ENCODE data around the gene DUOXA2.
"Not testable (repeated sequence)": the region's sequence is repeated elsewhere in the genome, so short reads cannot be mapped to it uniquely, and the experiment has no call there.

DUOXA2 gene

DNA sequence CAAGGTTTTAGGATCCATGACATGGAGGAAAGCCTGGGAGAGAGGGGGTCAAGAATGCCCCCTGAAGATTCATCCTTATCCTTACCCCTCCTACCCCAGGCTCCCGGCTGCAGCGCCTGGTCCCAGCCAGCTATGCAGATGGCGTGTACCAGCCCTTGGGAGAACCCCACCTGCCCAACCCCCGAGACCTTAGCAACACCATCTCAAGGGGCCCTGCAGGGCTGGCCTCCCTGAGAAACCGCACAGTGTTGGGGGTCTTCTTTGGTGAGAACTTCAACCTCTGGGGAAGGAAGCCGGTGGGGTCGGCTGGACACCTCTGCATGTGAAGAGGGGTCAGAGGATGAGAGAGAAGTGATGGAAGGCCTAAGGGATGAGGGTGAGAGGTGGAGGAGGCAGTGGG lies 19.9 kb downstream of the DUOXA2 start:
- Histone ChIP-seq H4K20me1 (ENCODE audit: insufficient read depth) (no peaks in the 10 kb centered on the region), H3K79me2 (ENCODE audit: insufficient read depth, low read depth) (no peaks in the 10 kb centered on the region), H3K27me3 (ENCODE audit: insufficient read depth, low read depth) (no peaks in the 10 kb centered on the region), H3K27ac (no peak overlapping the region), H3K4me1 (ENCODE audit: low read depth, poor library complexity, severe bottlenecking) (no peaks in the 10 kb centered on the region), H3K9ac (no peak overlapping the region), H3K4me3 (IDR thresholded peaks at IDR 0.05; ENCODE audit: insufficient read depth, low read depth, low read length) (no peak overlapping the region), H2AFZ (ENCODE audit: low read depth) (no peak overlapping the region), H3K36me3 (ENCODE audit: insufficient read depth) (no peaks in the 10 kb centered on the region), H3K4me2 (no peak overlapping the region)
- TF ChIP-seq, protein P1, sequence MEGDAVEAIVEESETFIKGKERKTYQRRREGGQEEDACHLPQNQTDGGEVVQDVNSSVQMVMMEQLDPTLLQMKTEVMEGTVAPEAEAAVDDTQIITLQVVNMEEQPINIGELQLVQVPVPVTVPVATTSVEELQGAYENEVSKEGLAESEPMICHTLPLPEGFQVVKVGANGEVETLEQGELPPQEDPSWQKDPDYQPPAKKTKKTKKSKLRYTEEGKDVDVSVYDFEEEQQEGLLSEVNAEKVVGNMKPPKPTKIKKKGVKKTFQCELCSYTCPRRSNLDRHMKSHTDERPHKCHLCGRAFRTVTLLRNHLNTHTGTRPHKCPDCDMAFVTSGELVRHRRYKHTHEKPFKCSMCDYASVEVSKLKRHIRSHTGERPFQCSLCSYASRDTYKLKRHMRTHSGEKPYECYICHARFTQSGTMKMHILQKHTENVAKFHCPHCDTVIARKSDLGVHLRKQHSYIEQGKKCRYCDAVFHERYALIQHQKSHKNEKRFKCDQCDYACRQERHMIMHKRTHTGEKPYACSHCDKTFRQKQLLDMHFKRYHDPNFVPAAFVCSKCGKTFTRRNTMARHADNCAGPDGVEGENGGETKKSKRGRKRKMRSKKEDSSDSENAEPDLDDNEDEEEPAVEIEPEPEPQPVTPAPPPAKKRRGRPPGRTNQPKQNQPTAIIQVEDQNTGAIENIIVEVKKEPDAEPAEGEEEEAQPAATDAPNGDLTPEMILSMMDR (conservative IDR thresholded peaks at IDR 0.05; ENCODE audit: low read depth, low read length): no peak

DNA sequence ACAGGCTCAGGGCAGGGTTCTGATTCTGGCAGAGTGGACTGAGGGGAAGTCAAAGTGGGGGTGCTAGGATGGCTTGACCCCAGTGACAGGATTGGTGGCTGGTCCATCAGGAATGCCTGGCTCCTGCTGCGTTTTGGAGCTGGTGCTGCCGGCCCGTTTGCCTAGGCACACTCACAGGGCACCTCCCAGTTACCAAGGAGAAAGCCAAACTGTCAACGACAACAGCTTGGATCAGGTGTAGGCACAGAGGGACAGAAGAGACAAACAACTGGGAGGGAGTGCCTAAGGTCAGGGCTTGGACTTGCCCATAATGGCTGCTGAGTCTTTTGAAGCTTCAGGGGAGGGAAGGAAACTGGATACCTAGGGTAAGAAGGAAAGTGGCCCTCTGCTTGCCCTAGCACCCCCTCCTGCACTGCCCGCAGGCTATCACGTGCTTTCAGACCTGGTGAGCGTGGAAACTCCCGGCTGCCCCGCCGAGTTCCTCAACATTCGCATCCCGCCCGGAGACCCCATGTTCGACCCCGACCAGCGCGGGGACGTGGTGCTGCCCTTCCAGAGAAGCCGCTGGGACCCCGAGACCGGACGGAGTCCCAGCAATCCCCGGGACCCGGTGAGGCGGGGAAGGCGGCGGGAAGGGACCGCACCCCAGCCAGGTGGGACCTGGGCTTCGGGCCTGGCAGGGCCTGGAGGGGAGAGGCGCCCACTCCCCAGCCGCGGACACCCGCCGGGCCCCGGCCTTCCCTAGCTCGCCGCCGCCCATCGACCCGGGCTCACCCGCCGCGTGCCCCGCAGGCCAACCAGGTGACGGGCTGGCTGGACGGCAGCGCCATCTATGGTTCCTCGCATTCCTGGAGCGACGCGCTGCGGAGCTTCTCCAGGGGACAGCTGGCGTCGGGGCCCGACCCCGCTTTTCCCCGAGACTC lies 20.8 kb downstream of the DUOXA2 start:
- Histone ChIP-seq H3K9ac (no peak overlapping the region), H3K36me3 (ENCODE audit: insufficient read depth) (no peaks in the 10 kb centered on the region), H3K4me2 (no peak overlapping the region)

DNA sequence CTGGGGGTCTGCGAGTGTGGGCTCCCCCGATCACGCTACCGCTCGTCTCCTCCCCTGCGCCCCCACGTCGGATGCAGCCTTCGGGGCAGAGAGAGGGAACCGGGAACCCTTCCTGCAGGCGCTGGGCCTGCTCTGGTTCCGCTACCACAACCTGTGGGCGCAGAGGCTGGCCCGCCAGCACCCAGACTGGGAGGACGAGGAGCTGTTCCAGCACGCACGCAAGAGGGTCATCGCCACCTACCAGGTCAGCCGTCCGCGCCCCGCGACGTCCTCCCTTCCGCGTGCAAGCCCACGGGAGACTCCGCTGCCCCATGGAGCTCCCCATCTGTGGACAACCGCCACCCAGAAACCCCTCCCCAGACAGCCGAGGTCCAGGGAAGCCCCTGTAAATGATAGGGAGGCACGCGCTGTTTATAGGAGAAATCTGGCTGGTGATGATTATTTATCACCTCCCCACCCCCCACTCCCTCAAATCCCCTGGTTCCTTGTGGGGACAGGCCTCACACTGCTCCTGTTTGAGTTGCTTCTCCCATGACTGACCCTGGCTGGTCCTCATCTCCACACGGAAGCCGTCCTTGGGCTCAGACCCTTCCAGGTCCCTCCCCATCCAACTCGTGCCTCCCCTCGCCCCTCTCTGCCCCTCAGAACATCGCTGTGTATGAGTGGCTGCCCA lies 21.7 kb downstream of the DUOXA2 start:
- H3K4me2 ChIP-seq; H3K27me3 ChIP-seq (ENCODE audit: insufficient read depth, low read depth): not testable (repeated sequence)

More for the DNA sequence above, 20.8 kb downstream of the DUOXA2 start:
- Histone ChIP-seq H4K20me1 (ENCODE audit: insufficient read depth) (no peaks in the 10 kb centered on the region), H3K27ac (no peak overlapping the region), H3K27me3 (ENCODE audit: insufficient read depth, low read depth) (no peaks in the 10 kb centered on the region), H3K79me2 (ENCODE audit: insufficient read depth, low read depth) (no peaks in the 10 kb centered on the region), H3K4me1 (ENCODE audit: low read depth, poor library complexity, severe bottlenecking) (no peaks in the 10 kb centered on the region), H2AFZ (ENCODE audit: low read depth) (no peak overlapping the region), H3K4me3 (IDR thresholded peaks at IDR 0.05; ENCODE audit: insufficient read depth, low read depth, low read length) (no peak overlapping the region)
- TF ChIP-seq, protein P1 (conservative IDR thresholded peaks at IDR 0.05; ENCODE audit: low read depth, low read length): no peak

DNA sequence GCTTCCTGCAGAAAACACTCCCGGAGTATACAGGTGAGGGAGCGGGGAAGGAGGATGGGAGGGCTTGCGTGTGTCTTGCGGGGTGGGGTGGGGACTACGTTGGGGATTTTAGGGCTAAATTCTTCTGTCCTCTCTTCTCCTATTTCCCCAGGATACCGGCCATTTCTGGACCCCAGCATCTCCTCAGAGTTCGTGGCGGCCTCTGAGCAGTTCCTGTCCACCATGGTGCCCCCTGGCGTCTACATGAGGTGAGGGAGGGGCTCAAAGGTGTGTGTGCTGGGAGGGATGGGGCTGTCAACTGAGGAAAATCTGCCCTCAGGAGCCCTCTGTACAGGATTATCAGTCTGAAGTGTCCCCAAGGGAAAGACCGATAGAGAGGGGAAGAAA lies 22.2 kb downstream of the DUOXA2 start:
- H3K4me2 ChIP-seq: no peak overlapping the region

More for the DNA sequence above, 21.7 kb downstream of the DUOXA2 start:
- not testable (repeated sequence) for H3K36me3 ChIP-seq (ENCODE audit: insufficient read depth); H4K20me1 ChIP-seq (ENCODE audit: insufficient read depth); H3K79me2 ChIP-seq (ENCODE audit: insufficient read depth, low read depth); H2AFZ ChIP-seq (ENCODE audit: low read depth); H3K27ac ChIP-seq; H3K4me3 ChIP-seq (IDR thresholded peaks at IDR 0.05; ENCODE audit: insufficient read depth, low read depth, low read length); H3K9ac ChIP-seq; H3K4me1 ChIP-seq (ENCODE audit: low read depth, poor library complexity, severe bottlenecking)

More for the DNA sequence above, 22.2 kb downstream of the DUOXA2 start:
- Histone ChIP-seq H3K27me3 (ENCODE audit: insufficient read depth, low read depth) (no peaks in the 10 kb centered on the region), H3K79me2 (ENCODE audit: insufficient read depth, low read depth) (no peaks in the 10 kb centered on the region), H2AFZ (ENCODE audit: low read depth) (no peak overlapping the region), H3K9ac (no peak overlapping the region), H4K20me1 (ENCODE audit: insufficient read depth) (no peaks in the 10 kb centered on the region), H3K4me3 (IDR thresholded peaks at IDR 0.05; ENCODE audit: insufficient read depth, low read depth, low read length) (no peak overlapping the region), H3K27ac (no peak overlapping the region), H3K36me3 (ENCODE audit: insufficient read depth) (no peaks in the 10 kb centered on the region), H3K4me1 (ENCODE audit: low read depth, poor library complexity, severe bottlenecking) (no peaks in the 10 kb centered on the region)
- TF ChIP-seq, protein P1 (conservative IDR thresholded peaks at IDR 0.05; ENCODE audit: low read depth, low read length): no peak
